K562 treated with DMSO at 1 percent for 24 hours (cell line): ENCODE measurements around the gene SIM2. TPM values are rescaled to one million over a fixed set of nuclear protein-coding genes. Genes with fewer than 3 reads are reported as not detected.

ENCODE experiments used
- total RNA-seq: library from RNA; unstranded; fragments of 300-600 nt; gene quantifications from 2 replicates; pipeline ENCODE4 v1.2.3, GENCODE V29; 2022; ENCODE audit warnings: low read depth; ENCODE audit not compliant: insufficient read depth

The SIM2 gene
- 0.07 and 0.13 TPM in 2 replicates for total RNA-seq

GRCh38 chr21:36698981-36699545, at the start of gene SIM2:
SIM2 (plus strand) TSS chr21:36699115; CDS start chr21:36699747, 632 bp downstream.

Other genes starting within 250 kb of the SIM2 start
- not detected in 2 replicates for gene CLDN14, start 219.0 kb upstream of the SIM2 start, total RNA-seq